NT2/D1 (cell line): ENCODE measurements around the gene ZNF366.

Experiments used
- SUZ12 ChIP-seq: IDR thresholded peaks from 2 replicates; pipeline ENCODE4 v1.6.1; 2011; ENCODE audit not compliant: insufficient read length, insufficient read depth; ENCODE audit errors: extremely low read depth
- YY1 ChIP-seq: IDR thresholded peaks from 2 replicates; pipeline ENCODE4 v1.6.1; 2011; ENCODE audit not compliant: insufficient read length, insufficient read depth
- ZNF274 ChIP-seq: IDR thresholded peaks from 2 replicates; pipeline ENCODE4 v1.6.1; 2011; ENCODE audit warnings: mild to moderate bottlenecking, low read depth, low read length

GRCh38 chr5:72511774-72512592, 4.8 kb upstream of the ZNF366 start:
- no peak for TF ChIP-seq SUZ12
- TF ChIP-seq YY1 = no peak
- TF ChIP-seq ZNF274 = no peak
